T-helper 2 cell treated with Interferon-gamma antibody and Interleukin-4, amounts not matched to agents 5 μg/mL and 100 μg/mL, for 36 hours (primary cell): Measurements from ENCODE around the gene TAF5L.

Experiments used
- DNase-seq: peaks from one replicate; pipeline ENCODE4 v3.0.0; 2021; ENCODE audit warnings: low spot score
- H3K27ac Mint-ChIP-seq: one replicate; pipeline ENCODE4 v1.8.0; 2021; ENCODE audit warnings: mild to moderate bottlenecking, mixed read lengths
- H3K27me3 Mint-ChIP-seq: one replicate; pipeline ENCODE4 v1.8.0; 2021; ENCODE audit warnings: low read depth, mixed read lengths
- H3K36me3 Mint-ChIP-seq: one replicate; pipeline ENCODE4 v1.8.0; 2021; ENCODE audit warnings: low read depth, mixed read lengths
- H3K4me1 Mint-ChIP-seq: one replicate; pipeline ENCODE4 v1.8.0; 2021; ENCODE audit warnings: low read depth, mixed read lengths
- H3K4me3 Mint-ChIP-seq: one replicate; pipeline ENCODE4 v1.8.0; 2022; ENCODE audit warnings: mild to moderate bottlenecking, moderate library complexity, mixed read lengths
- H3K9me3 Mint-ChIP-seq: one replicate; pipeline ENCODE4 v1.8.0; 2021; ENCODE audit warnings: mixed read lengths

TAF5L gene

DNA sequence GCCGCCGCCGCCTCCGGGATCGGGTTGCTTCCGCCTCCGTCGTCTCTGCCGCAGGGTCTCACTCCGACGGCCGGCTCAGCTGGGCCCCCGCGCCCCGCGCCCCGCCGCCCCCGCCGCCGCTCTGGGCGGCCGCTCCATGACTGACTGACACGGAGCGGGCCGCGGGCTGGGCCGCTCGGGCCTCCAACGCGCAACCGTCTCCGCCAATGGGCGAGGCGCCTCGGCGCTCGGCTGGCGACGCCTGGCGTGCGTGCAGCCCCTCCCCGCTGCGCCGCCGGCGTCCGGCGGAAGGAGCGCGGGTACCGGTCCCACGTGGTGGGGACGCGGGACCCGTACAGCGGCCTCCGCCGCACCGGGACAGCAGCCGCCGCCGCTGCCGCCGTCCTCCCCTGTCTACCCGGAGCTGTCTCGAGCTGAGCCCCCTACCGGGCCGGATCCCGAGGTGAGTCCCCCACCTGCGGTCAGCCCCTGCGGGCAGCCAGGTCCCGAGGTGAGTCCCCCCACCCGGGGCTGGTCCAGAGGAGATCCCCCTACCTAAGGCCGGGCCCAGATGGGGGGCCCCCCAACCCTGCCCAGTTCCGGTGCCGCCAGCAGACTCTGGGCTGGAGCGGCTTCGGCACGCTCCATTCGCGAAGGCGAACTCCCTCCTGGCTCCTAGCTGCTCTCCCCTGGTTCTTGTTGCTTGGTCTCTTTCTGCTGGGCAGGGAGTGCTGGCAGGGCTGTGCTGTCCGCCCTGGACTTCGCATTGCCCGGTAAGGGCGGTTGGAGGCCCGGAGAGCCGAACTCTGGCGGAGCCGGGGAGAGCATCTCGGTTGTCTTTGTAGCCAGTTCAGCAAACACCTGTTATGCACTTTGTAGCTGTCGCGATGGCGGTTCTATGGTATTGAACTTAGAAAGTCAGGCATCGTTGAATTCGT, at the start of gene TAF5L, which contains the start of gene URB2:
Gene TAF5L (minus strand): TSS at position 208 of the 917 bp plus-strand sequence. CDS start 11,640 bp downstream, outside the sequence.
Gene URB2 (plus strand): TSS at position 333 of the 917 bp plus-strand sequence. CDS start 1,387 bp downstream, outside the sequence.
- DNase-seq = peak; percentile 92
- H3K27ac Mint-ChIP-seq = peak within 1 kb of the TSS; percentile 96
- no peaks in the 10 kb centered on the region for H3K9me3 Mint-ChIP-seq
- peak within 1 kb of the TSS; percentile 99 for H3K4me3 Mint-ChIP-seq
- peaks cover 38% of the 10 kb centered on the region for H3K4me1 Mint-ChIP-seq
- H3K36me3 Mint-ChIP-seq = peaks cover 23% of the 10 kb centered on the region
- no peaks in the 10 kb centered on the region for H3K27me3 Mint-ChIP-seq

- no peaks in the 10 kb centered on the region for H3K9me3 Mint-ChIP-seq
- no peak overlapping the region for H3K4me3 Mint-ChIP-seq
- H3K36me3 Mint-ChIP-seq = no peaks in the 10 kb centered on the region
- DNase-seq = no peak
- H3K4me1 Mint-ChIP-seq = peaks cover 9% of the 10 kb centered on the region
- H3K27ac Mint-ChIP-seq = no peak overlapping the region
- peaks cover 4% of the 10 kb centered on the region for H3K27me3 Mint-ChIP-seq
Observed at GRCh38 chr1:229675396-229675795, 49.5 kb upstream of the TAF5L start.

DNA sequence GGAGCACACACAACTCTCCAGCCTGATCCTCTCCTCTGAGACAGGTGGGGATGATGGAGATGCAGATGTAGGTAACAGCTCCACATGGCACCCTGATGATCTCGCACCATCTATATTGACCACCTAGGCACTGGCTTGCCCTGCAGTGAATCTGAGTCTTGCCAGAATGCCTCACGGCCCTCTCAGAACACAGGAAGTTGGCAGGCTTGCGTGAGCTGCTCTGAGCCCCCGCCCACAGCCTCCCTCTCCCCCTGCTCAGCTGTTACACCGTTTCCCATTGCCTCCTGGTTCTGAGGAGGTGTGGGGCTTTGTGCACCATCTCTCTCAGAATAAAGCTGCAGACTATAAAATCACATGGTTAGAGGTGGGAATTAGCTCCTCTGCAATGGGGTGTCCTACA, 48.1 kb upstream of the TAF5L start:
- Mint-ChIP-seq H3K27ac (no peak overlapping the region), H3K9me3 (no peaks in the 10 kb centered on the region)

GRCh38 chr1:229672246-229672645, 46.3 kb upstream of the TAF5L start:
- peaks cover 4% of the 10 kb centered on the region for H3K27me3 Mint-ChIP-seq
- H3K4me1 Mint-ChIP-seq = peaks cover 9% of the 10 kb centered on the region
- DNase-seq = no peak
- H3K4me3 Mint-ChIP-seq = no peak overlapping the region
- H3K9me3 Mint-ChIP-seq = no peaks in the 10 kb centered on the region
- H3K27ac Mint-ChIP-seq = no peak overlapping the region
- H3K36me3 Mint-ChIP-seq = peaks cover 2% of the 10 kb centered on the region

More for the DNA sequence above, 48.1 kb upstream of the TAF5L start:
- Mint-ChIP-seq H3K27me3 (peaks cover 4% of the 10 kb centered on the region), H3K4me3 (no peak overlapping the region), H3K4me1 (peaks cover 9% of the 10 kb centered on the region), H3K36me3 (no peaks in the 10 kb centered on the region)
- no peak for DNase-seq

DNA sequence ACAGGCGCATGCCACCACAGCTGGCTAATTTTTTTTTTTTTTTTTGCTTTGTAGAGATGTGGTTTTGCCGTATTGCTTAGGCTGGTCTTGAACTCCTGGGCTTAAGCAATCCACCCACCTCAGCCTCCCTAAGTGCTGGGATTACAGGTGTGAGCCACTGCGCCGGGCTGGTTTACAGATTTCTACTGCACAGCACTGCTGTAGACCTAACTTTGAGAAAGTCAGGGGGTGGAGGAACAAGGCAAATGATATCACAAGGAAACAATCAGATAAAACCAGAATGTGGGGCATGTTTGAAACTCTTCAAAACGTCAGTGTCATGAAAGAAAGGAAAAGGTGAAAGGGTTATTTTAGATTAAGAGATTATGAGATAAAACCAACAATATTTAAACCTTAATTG, 45.4 kb upstream of the TAF5L start:
- Mint-ChIP-seq H3K27ac (no peak overlapping the region), H3K9me3 (no peaks in the 10 kb centered on the region), H3K4me1 (peaks cover 9% of the 10 kb centered on the region), H3K36me3 (peaks cover 2% of the 10 kb centered on the region), H3K27me3 (peaks cover 4% of the 10 kb centered on the region), H3K4me3 (no peak overlapping the region)
- DNase-seq = no peak

- Mint-ChIP-seq H3K27me3 (peaks cover 4% of the 10 kb centered on the region), H3K9me3 (no peaks in the 10 kb centered on the region), H3K36me3 (peaks cover 2% of the 10 kb centered on the region), H3K4me1 (peaks cover 9% of the 10 kb centered on the region), H3K27ac (no peak overlapping the region), H3K4me3 (no peak overlapping the region)
- no peak for DNase-seq
Observed at GRCh38 chr1:229669333-229669732, 43.4 kb upstream of the TAF5L start.

- no peak for DNase-seq
- Mint-ChIP-seq H3K4me3 (no peak overlapping the region), H3K27ac (no peak overlapping the region), H3K27me3 (peaks cover 4% of the 10 kb centered on the region), H3K9me3 (no peaks in the 10 kb centered on the region), H3K4me1 (peaks cover 6% of the 10 kb centered on the region), H3K36me3 (peaks cover 2% of the 10 kb centered on the region)
Observed at GRCh38 chr1:229666585-229666984, 40.7 kb upstream of the TAF5L start.

DNA sequence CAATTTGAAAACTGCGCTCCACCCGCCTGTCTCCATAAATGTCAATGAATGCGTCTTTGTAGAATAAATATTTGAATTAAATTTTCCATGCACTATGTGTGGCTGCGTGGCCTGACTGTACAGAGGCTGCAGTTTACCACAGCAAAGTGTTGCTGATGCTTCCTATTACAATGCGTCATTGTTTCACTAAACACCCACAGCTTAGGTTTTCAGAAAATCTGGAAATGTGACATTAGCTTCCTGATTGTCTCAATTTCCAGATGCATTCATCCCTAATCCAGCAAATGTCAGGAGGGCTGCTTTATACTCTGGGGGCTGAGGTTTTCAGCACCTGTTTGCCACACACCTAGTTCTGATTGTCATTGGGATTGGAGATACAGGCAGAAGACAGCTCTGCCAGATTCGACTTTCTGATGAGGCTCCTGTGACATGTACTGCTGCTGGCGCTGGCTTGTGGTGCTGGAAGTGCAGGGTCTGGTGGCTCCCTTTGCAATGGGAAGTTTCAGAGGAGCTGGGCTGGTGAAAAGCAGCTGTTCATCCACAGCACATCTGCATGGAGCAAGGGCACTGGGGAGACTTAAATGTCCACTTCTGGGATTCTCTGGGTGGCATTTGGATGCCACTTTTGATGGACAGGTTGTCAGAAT, 40.1 kb upstream of the TAF5L start:
- Mint-ChIP-seq H3K9me3 (no peaks in the 10 kb centered on the region), H3K36me3 (peaks cover 7% of the 10 kb centered on the region), H3K4me3 (no peak overlapping the region), H3K27ac (no peak overlapping the region), H3K27me3 (no peaks in the 10 kb centered on the region), H3K4me1 (peaks cover 3% of the 10 kb centered on the region)
- no peak for DNase-seq

- DNase-seq = peak; percentile 81
- H3K27me3 Mint-ChIP-seq = no peaks in the 10 kb centered on the region
- H3K9me3 Mint-ChIP-seq = no peaks in the 10 kb centered on the region
- H3K4me3 Mint-ChIP-seq = no peak overlapping the region
- peaks cover 15% of the 10 kb centered on the region for H3K36me3 Mint-ChIP-seq
- H3K4me1 Mint-ChIP-seq = peaks cover 3% of the 10 kb centered on the region
- no peak overlapping the region for H3K27ac Mint-ChIP-seq
Observed at GRCh38 chr1:229664133-229664689, 38.3 kb upstream of the TAF5L start.

DNA sequence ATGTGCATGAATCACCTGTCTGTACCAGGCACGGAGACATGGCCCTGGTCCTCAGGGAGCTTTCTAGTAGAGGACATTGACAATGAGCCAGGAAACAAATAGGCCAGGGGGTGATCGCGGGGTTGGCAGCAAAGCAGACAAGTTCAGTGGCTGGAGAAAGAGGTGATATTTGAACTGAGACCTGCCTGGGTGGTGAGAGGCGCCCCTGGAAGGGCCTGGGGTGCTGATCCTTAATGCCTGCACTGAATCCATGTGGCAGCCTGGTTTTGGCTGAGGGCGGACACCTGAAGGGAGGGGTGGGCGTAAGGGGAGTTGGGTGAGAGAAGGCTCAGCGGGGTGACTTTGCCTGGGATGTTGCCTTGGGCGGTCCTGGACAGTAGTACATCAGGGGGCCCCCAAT, 36.0 kb upstream of the TAF5L start:
- no peak overlapping the region for H3K27ac Mint-ChIP-seq
- H3K4me3 Mint-ChIP-seq = no peak overlapping the region
- H3K27me3 Mint-ChIP-seq = no peaks in the 10 kb centered on the region
- DNase-seq = no peak
- no peaks in the 10 kb centered on the region for H3K9me3 Mint-ChIP-seq
- peaks cover 9% of the 10 kb centered on the region for H3K4me1 Mint-ChIP-seq
- peaks cover 28% of the 10 kb centered on the region for H3K36me3 Mint-ChIP-seq

DNA sequence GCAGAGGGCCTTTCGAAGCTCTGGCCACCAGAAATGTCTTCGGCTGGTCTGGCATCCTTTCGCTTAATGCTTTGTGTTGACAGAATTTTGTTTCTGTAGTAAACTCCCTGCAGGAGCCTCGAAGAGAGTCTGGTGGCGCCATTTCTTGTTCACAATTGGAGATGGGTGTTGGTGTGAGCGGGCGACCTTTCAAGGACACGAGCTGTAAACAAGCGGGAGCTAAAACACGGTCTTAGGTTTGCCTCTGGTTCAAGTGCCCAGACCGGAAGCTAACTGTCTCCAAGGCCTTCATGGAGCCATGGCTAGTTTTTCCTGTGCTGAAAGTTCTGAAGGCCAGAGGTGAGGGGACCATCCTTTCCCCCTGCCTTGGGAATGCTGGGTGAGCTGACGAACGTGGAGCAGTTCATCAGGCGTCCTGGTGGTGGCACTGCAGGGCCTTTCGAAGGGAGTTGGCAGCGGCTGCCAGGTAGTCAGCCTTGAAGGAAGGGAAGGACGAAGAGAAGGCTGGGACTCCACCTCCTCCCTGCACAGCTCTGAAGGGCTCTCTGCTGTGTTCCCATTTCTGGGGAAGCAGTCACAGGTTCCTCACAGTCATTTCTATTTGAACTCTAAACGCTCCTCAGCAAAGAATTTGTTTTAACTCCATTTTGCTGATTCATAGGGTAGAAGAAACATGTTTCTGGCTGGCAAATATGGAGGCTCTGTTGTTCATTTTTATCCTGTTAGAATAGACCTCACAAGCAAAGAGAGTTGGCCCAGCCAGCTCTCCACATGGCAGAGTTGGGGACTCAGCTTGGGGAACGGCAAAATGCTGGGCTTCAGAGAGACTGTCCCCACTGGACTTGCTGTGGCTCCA, 35.3 kb upstream of the TAF5L start:
- Mint-ChIP-seq H3K27me3 (no peaks in the 10 kb centered on the region), H3K27ac (no peak overlapping the region)

DNA sequence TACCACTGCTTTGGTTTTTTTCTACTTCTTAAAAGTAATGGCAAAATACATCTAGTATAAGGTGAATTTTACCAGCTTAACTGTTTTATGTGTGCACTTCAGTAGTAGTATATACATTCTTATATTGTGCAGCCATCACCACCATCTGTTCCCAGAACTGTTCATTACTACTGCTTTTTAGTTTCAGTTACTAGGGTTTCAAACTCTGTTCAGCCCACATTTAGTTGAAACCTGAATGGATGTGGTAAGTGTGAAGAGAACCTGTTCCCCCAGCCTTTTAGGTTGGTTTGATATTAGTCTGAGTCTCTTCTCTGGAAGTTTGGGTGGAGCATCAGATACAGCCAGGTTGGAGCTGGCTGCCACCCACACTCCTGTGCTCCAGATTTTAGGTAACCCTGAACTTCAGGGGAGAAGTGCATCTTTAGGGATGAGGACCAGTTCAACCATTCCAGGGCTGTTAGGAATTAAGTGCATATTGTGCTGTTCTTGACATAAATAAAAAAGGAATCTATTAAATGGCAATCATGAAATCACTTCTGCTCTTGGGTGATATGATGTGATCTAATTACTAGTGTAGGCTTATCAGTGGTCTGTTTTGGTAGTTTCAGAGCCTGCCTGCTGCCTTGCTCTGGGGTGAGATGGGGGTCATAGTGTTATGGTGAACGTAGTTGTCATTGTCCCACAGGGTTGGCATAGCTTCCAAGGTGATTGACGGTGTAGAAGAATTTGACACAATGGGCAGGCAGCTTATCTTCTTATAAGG, 32.3 kb upstream of the TAF5L start:
- H3K9me3 Mint-ChIP-seq = no peaks in the 10 kb centered on the region
- no peak for DNase-seq
- H3K4me3 Mint-ChIP-seq = no peak overlapping the region
- no peaks in the 10 kb centered on the region for H3K27me3 Mint-ChIP-seq
- peaks cover 46% of the 10 kb centered on the region for H3K36me3 Mint-ChIP-seq
- H3K4me1 Mint-ChIP-seq = peaks cover 9% of the 10 kb centered on the region
- H3K27ac Mint-ChIP-seq = no peak overlapping the region

More for the DNA sequence above, 35.3 kb upstream of the TAF5L start:
- Mint-ChIP-seq H3K4me3 (no peak overlapping the region), H3K36me3 (peaks cover 29% of the 10 kb centered on the region), H3K9me3 (no peaks in the 10 kb centered on the region), H3K4me1 (peaks cover 9% of the 10 kb centered on the region)
- DNase-seq = peak; percentile 45

DNA sequence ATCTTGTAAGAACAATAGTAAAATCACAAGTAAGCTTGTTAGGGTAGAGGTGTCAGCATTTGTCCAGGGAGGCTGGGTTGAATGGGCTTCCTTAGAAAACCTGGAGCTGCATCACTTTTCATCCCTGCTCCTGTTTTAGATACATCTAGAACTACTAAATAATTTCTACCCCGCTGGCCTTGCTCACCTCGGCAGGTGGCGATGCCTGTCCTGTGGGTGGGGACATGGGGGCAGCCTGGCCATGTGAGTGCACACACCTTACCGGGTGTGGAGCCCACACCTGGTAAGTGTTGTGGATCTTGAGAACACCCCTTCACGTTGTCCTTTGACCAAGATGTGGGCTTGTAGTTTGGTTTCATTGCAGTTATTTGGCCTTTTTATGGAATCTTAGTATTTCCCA, 29.9 kb upstream of the TAF5L start:
- H3K27ac Mint-ChIP-seq = no peak overlapping the region
- no peaks in the 10 kb centered on the region for H3K9me3 Mint-ChIP-seq
- H3K27me3 Mint-ChIP-seq = no peaks in the 10 kb centered on the region

More for the DNA sequence above, 29.9 kb upstream of the TAF5L start:
- DNase-seq = no peak
- Mint-ChIP-seq H3K4me3 (no peak overlapping the region), H3K36me3 (peaks cover 48% of the 10 kb centered on the region), H3K4me1 (peaks cover 6% of the 10 kb centered on the region)
